ENCODE results near the gene PSEN1.

PSEN1 gene

GRCh38 chr14:73221945-73222344, 85.6 kb downstream of the PSEN1 start:
- DNase-seq, result no peak

GRCh38 chr14:73223049-73223448, 86.7 kb downstream of the PSEN1 start:
- DNase-seq, result no peak

DNA sequence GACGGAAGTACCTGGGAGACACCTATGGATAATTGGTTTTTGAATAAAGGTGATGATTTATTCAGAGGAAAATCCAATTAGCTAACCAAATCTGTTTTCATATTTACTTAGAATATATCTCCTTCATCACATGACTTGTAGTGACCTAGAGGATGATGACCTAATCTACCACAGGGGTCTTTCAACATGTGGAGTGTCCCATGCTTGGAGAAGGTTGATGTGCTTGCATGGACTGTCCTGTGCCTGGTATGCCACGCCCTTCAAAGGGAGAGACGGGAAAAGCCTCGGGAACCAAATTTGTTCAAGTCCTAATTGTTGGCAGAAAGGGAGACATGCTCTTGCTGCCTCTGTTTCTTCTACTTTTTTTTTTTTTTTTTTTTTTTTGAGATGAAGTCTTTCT, 89.2 kb downstream of the PSEN1 start:
- no peak for DNase-seq

- no peak for DNase-seq
These were observed 91.8 kb downstream of the PSEN1 start for GRCh38 chr14:73227812-73228781.

GRCh38 chr14:73230051-73230450, 93.7 kb downstream of the PSEN1 start:
- DNase-seq, result no peak

DNA sequence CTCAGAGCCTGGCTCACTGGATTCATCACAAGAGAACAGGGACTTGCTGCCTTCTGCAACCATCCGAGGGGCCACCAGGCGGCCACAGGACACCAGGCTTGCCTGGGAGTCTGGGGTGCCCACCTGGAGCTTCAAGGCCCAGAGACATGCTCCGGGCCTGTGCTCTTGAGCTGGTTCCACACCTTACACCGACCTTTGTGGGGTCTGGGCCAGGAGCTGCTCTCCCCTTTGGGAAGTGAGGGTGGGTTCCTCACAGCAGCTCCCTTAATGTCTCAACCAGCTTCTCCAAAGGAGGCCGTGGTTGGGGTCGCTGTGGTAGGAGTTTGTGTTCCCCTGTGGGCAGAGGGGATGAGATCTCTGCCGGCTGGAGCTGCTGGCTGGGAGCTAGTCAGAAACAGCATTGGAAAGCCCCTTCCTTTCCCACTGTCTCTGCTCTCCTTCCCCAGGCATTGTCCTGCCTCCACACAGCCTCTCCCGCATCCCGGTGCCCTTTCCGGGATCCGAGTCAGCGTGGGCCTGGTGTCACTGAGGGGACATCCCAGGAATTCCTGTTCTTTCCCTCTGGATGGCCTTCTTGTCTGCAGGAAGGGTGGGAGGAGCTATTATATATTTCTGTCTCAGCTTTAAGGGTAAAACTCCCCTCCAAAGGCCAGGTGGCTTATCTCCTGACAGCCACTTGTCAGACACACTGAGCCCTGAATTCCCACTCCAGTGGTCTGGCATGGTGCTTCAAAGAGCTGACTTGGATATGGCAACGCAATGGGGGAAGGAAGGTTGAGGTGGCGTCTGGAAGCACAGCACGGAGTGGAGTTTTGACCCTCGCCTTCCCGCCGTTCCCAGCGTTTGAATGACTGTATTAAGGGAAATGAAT, 95.9 kb downstream of the PSEN1 start:
- no peak for DNase-seq

GRCh38 chr14:73232984-73233383, 96.7 kb downstream of the PSEN1 start:
- DNase-seq, result no peak

DNA sequence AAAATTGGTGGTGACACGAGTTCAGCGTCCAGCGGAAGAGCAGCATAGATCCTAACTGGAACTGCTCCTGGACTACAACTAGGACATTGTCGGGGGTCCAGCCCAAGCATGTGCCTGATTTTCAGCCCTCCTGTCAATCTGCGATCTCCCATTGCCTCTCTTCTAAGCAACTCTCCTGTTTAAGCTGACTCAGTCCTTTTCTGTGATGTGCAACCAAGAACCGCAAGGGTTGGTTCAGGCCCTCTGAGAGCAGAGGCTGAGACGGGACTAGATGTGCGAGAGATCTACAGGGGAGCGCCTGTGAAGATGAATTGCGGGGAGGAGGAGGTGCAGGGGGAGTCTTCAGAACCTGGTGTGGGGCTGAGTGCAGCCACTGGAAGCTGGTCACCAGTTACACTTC, 97.3 kb downstream of the PSEN1 start:
- no peak for DNase-seq

DNA sequence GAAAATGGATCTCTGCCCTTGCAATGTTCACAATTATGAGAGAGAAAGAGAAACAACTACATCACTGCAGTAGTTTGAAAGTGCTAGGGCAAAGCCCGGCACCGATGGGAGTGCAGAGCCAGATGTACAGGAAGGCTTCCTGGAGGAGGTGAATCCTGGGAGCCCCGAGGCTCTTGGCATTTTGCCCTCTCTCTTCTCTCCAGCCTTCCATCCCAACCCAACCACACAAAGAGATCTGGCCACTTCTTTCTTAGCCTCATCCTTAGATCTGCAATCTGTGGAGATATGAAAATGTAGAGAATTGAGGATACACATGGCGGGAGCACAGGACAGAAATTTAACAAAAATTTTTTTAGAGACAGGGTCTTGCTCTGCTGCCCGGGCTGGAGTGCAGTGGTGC, 97.7 kb downstream of the PSEN1 start:
- DNase-seq, result no peak

- no peak for DNase-seq
These were observed 98.5 kb downstream of the PSEN1 start for GRCh38 chr14:73234586-73235394.

DNA sequence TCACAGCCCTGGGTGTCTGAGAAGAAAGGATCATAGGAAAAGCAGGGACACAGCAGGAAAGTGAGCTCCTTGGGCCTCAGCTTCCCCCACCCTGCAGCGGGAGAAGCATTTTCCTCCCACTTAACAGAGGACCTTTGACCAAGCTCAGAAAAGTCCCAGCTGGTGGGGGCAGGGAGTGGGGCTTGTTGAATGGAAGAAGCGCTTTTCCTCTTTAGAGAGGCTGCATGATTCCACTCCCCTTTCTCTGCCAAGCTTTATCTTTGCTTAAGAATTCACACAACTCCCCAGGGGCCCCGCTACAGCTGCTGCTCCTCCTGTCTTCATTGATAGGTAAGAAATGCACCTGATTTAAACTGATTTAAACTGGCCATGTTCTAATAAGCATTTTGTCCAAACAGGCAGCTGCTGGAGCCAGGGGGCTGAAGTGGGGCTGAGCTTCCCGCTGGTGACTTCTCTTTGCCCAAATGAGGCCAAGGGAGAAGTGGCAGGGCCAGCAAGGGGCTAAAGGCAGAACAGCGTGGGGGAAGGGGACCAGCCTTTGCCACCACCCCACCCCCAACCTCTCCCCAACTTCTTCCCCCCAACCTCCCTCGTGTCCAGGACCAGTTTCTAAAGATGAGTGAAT, 99.3 kb downstream of the PSEN1 start:
- no peak for DNase-seq

DNA sequence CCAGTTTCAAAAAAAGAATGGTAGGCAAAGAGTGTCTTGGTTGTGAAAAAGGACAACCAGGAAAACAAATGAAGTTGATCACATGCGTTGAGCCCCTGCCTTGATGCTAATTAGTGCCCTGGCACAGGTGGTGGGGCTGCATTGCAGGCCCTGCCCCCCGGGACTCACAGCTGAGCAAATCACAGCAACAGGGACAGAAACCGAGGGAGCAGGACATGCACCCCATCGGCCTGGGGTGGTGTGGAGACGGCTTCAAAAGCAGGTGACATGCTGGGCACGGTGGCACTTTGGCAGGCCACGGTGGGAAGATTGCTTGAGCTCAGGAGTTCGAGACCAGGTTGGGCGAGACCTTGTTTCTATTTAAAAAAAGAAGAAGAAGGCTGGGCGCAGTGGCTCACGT, 99.8 kb downstream of the PSEN1 start:
- DNase-seq, result no peak

GRCh38 chr14:73236752-73237218, 100.5 kb downstream of the PSEN1 start:
- DNase-seq, result no peak

DNA sequence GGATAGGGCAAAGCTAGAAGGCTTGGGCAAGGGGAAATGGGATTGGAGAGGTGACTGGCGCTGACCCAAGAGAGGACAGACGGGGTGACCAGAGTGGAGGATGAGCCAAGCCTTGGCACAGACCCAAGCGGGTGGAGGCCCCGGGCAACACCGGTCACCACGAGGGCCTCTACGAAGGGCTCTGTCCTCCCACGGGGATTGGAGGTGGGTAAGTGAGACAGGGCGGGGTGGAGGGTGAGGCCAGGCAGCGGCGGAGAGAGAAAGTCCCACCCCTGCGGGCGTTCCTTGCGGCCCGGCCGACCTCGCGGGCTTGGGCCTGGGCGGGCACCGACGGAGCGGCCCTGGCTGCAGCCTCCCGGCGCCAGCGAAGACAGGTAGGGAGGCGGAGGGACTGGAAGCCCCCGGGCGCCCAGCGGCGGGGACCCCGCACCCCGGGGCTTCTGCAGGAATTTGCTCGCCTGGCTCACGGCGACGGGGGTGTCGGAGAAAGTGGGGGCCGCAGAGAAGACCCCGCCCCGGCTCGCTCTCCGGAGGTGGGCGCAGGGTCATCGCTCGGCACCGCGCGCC, 101.0 kb downstream of the PSEN1 start, which contains the start of gene PAPLN:
Gene PAPLN, plus strand, starts transcription at position 288 of the 567 bp plus-strand sequence. CDS start 2,273 bp downstream, outside the sequence.
- DNase-seq, result no peak

DNA sequence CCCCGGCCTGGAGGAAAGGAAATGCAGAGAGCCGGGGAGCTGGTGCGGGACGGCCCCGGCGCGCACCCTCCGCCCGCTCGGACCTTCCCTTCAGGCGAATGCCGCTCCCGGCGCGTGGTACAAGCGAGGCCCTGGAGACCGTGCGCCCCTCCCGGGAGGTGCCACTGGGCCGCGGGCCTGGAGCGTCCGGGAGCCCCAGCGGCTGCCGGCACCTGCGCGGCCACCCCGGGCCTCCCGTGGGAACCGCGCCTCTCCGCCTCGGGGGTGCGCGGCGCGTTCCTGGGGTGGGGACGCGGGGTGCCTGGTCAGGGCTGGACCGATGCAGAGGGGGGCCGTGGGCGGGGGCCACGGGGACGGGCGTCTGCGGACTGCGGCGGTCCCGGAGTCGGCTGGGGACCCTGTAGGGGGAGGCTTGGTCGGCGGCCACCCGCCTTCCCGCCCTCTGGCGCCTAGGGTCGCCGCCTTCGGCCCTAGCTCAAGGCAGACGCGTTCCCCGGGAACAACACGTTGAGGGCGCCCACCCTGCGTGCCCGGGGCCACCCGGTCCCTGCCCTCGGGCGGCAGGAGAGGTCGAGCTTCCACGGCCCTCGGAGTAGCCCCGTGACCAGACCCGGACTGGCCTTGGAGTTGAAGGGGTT, 101.6 kb downstream of the PSEN1 start:
- no peak for DNase-seq

DNA sequence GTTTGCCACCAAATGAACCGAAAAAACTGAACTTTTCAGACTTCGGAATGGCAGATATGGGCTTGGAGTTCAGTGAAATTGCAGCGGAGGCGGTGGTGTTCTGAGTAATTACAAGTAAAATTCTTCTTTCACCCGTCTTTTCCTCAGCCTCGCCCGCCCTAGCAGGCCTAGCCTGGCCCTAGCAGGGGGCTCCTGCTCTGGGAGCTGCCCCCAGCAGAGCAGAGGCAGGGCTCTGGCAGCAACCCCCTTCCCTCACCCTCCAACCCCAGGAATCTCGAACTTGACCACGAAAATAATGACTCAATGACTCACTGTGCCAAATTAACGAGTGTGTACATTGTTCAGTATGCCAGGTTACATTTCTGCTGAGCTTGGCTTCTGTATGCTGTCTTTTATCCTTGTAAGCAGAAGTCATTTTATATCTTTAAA, 102.1 kb downstream of the PSEN1 start:
- no peak for DNase-seq

DNA sequence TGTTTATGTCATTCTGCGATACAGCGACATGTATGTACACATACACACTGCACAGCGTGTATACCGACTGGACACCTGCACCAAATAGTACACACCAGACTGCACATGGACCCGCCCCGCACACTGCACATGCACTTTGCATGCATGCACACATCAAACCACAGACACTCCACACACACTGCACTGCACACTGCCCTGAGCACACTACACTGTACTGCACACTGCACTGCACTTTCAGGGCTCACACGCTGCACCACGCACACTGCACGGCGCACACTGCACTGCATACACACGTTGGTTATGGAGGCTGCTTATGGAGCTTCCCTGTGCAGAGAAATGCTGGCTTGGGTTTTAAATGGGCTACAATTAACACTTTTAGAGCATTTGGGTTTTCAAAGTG, 102.6 kb downstream of the PSEN1 start:
- DNase-seq, result no peak

DNA sequence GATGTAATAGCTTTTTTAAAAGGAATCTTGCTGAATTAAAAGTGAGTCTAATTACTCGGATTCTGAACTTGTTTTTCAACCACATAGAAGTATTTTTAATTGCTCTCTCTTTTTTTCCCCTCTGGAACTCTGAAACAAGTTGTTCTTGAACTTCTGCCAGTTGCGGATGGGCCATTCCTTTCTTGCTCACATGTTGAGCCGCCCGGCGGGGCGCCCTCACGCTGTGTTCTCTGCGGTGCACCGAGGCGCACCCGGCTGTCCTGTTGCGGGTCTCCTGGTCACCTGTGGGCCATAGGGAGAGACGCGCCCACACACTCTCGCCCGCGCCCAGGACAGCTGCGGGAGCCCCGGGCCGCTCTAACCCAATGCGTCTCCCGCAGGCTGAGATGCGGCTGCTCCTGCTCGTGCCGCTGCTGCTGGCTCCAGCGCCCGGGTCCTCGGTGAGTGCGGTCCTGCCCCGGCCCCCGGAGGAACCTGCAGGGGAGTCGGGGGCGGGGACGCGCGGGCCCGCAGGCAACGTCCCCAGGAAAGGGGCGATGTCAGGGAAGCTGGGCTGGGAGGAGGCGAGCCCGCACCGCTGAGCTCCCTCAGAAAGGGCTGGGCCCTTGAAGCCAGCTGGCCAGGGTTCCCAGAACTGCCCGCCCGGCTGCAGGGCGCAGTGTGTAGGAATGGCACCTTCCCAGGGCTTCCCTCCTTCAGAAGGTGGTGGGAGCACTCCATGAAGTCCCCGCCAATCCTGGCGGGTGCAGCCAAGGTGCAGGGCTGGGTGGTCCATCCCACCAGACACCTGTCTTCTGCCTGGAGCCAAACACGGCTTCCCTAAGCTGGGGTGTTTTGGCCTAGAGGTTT, 103.3 kb downstream of the PSEN1 start:
- no peak for DNase-seq

DNA sequence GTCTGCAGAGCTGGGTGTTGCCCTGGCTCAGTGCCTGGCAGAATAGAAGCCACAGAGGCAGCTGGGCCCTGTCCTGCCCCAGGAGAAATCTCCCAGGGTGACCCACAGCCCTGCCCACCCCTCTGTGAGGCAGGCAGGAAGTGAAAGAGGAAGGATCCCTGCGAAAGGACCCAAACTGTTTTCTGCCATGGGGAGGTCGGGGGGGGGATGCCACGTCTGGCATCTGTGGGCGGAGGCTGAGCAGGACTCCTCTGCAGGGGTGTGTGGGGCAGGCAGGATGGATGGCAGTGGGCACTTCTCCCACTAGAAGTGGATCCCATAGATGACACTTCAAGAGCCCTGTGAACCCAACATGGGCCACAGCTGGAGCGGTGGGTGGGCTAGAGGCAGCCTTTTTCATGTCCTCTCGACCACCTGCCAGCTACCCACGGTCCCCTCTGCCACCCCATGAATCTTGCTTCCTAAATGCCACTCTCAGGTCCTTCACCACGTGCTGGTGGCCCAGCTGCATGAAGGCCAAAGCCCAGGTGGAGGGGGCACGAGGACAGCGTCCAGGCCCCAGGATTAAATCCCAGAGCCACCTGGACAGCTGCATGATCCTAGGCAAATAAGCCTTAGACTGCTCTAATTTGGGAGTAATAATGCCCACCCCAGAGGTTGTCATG, 104.6 kb downstream of the PSEN1 start:
- DNase-seq, result no peak
